GM06990 (cell line): ENCODE data around the gene RPS4Y1.
"Not testable (repeated sequence)": the region's sequence is repeated elsewhere in the genome, so short reads cannot be mapped to it uniquely, and the experiment has no call there.

Experiments used
- DNase-seq: peaks from one replicate; pipeline ENCODE4 v3.0.0-alpha.2; 2011; ENCODE audit not compliant: insufficient read length; ENCODE audit errors: extremely low read depth
- H3K27me3 ChIP-seq: replicated peaks from 2 replicates; pipeline ENCODE4 v1.6.0; 2011; ENCODE audit warnings: low read length; ENCODE audit not compliant: control insufficient read depth, insufficient read depth
- H3K36me3 ChIP-seq: 2 replicates; pipeline ENCODE4 v1.5.1; 2011; ENCODE audit warnings: low read length; ENCODE audit not compliant: control insufficient read depth, insufficient read depth
- H3K4me3 ChIP-seq: replicated peaks from 2 replicates; pipeline ENCODE4 v1.5.1; 2011; ENCODE audit warnings: low read depth, mild to moderate bottlenecking, control low read depth, low read length
- TF ChIP-seq, protein P1 (sequence below): IDR thresholded peaks from 2 replicates; pipeline ENCODE4 v1.5.1; 2011; ENCODE audit warnings: low read length, control low read depth, mild to moderate bottlenecking, inconsistent platforms; ENCODE audit not compliant: insufficient read depth, poor library complexity, severe bottlenecking

The RPS4Y1 gene

DNA sequence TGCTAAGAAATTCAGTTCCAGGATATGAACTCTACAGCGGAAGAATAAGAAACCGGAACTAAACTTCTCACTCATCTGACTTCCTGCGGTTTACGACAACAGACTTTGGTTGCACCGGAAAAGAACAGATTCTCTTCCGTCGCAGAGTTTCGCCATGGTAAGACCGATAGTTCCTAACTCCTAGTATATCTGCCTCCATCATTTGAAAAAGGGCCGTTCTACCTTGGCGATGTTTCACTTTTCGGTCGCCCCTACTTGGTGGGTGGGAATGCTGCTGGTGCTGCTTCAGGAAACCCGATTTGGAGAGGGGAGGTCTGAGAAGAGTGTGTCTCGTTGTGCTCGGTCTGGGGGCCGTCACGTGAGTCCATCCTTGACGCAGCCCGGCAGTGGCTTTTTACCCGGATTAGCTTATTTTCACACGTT, at the start of gene RPS4Y1:
TSS of gene RPS4Y1 (plus strand) at position 132 of the 423 bp plus-strand sequence. CDS start at position 155, 23 bp downstream.
- no peak for DNase-seq
- no peaks in the 10 kb centered on the region for H3K36me3 ChIP-seq
- TF ChIP-seq, protein P1, sequence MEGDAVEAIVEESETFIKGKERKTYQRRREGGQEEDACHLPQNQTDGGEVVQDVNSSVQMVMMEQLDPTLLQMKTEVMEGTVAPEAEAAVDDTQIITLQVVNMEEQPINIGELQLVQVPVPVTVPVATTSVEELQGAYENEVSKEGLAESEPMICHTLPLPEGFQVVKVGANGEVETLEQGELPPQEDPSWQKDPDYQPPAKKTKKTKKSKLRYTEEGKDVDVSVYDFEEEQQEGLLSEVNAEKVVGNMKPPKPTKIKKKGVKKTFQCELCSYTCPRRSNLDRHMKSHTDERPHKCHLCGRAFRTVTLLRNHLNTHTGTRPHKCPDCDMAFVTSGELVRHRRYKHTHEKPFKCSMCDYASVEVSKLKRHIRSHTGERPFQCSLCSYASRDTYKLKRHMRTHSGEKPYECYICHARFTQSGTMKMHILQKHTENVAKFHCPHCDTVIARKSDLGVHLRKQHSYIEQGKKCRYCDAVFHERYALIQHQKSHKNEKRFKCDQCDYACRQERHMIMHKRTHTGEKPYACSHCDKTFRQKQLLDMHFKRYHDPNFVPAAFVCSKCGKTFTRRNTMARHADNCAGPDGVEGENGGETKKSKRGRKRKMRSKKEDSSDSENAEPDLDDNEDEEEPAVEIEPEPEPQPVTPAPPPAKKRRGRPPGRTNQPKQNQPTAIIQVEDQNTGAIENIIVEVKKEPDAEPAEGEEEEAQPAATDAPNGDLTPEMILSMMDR = no peak
- no peaks in the 10 kb centered on the region for H3K27me3 ChIP-seq
- no peak within 1 kb of the TSS for H3K4me3 ChIP-seq

DNA sequence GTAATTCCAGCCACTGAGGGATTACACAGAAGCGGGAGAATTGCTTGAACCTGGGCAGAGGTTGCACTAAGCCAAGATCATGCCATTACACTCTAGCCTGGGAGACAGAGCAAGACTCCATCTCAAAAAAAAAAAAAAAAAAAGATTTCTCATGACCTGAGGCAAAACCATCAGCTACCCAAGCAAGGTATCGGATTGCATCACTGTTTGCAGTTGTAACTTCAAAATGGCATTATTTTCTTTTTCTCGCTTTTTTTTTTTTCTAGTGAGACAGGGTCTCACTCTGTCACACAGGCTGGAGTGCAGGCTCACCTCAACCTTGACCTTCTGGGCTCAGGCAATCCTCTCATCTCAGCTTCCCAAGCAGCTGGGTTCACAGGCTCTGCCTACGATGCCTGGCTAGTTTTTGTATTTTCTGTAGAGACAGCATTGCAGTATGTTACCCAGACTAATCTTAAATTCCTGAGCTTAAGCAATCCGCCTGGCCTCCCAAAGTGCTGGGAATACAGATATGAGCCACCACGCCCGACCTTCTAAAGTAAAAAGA, 44.4 kb upstream of the RPS4Y1 start:
- DNase-seq = no peak
- no peaks in the 10 kb centered on the region for H3K36me3 ChIP-seq
- H3K27me3 ChIP-seq = no peaks in the 10 kb centered on the region
- H3K4me3 ChIP-seq = no peak overlapping the region
- TF ChIP-seq, protein P1 = no peak

DNA sequence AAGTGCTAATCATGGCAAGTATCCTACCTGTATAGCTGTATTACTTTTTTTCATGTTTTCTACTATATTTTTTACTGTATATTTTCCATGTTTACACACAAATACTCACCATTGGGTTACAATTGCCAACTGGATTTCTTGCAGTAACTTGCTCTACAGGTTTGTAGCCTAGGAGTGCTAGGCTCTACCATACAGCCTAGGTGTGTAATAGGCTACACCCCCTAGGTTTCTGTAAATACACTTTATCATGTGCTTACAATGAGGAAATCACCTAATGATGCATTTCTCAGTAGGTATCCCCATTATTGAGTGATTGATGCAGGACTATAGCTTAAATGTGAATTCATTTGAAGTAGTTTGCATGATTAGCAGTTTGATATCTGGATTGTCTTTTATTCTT, 43.4 kb upstream of the RPS4Y1 start:
- H3K36me3 ChIP-seq = no peaks in the 10 kb centered on the region
- no peak for DNase-seq
- H3K4me3 ChIP-seq = no peak overlapping the region
- no peaks in the 10 kb centered on the region for H3K27me3 ChIP-seq
- TF ChIP-seq, protein P1 = no peak

DNA sequence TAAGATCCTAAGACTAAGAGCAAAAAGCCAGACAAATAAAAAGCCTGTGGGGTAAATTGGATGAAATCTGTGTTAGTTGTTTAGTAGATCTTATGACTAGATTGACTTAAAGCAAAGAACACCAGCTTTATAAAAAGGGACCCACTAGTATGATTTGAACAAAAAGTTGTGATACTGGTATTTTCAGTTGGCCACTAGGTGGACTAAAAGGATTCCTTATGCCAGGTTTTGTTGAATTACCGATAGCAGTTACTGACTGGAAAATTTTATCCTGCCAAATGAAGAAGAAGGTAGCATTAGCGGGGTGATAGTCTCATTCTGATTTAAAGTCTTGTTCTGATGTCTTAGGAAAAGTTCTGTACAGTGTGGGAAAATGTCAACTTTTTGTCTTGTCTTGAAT, 41.2 kb upstream of the RPS4Y1 start:
- Histone ChIP-seq H3K4me3 (no peak overlapping the region), H3K27me3 (no peaks in the 10 kb centered on the region), H3K36me3 (no peaks in the 10 kb centered on the region)
- TF ChIP-seq, protein P1 = no peak
- no peak for DNase-seq

DNA sequence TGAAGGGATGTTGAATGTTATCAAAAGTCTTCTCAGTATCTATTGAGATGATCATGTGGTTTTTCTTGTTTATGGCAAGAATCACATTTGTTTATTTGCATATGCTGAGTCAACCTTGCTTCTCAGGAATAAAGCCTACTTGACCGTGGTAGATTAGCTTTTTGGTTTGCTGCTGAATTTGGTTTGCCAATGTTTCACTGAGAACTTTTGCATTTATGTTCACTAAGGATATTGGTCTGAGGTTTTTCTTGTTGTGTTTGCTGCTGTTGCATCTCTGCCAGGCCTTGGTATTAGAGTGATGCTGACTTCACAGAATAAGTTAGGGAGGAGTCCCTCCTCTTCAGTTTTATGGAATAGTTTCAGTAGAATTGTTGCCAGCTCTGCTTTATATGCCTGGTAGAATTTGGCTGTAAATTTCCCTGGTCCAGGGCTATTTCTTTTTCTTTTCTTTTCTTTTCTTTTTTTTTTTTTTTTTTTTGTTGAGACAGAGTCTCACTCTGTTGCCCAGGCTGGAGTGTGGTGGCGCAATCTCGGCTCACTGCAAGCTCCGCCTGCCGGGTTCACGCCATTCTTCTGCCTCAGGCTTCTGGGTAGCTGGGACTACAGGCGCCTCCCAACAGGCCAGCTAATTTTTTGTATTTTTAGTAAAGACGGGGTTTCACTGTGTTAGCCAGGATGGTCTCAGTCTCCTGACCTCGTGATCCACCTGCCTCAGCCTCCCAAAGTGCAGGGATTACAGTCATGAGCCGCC, 24.1 kb upstream of the RPS4Y1 start:
- H3K36me3 ChIP-seq, H3K4me3 ChIP-seq: not testable (repeated sequence)

DNA sequence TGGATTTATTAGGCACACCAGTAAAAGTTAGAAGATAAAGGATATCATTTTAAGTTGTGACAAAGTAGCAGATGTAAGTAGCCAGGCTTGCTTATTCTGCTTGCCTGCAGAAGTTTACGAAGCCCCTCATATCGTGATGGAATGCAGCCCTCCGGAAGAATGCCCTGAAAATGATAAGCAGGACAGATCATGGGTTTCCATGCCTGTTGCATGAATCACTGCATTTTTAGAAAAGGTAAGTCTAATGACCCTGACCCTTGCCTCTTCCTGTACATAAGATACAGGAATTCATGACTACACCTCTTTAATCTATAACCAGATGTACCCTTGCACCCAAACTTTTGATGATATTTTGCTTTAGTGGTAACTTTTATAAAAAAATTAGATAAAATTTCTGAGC, 16.9 kb upstream of the RPS4Y1 start:
- TF ChIP-seq, protein P1 = no peak
- H3K4me3 ChIP-seq = no peak overlapping the region
- no peaks in the 10 kb centered on the region for H3K27me3 ChIP-seq
- DNase-seq = no peak
- H3K36me3 ChIP-seq = no peaks in the 10 kb centered on the region

More for the DNA sequence above, 24.1 kb upstream of the RPS4Y1 start:
- DNase-seq, H3K27me3 ChIP-seq: not testable (repeated sequence)
